Brain microvascular endothelial cell (primary cell): Measurements from ENCODE around the gene MYORG.

Source experiments
- DNase-seq: peaks from one replicate; pipeline ENCODE4 v3.0.0-alpha.2; 2020
- H3K27ac ChIP-seq: fragments of 250-450 bp; sonication (Bioruptor Pico); 2 replicates; pipeline ENCODE4 v1.5.1; 2020; ENCODE audit warnings: mild to moderate bottlenecking, moderate library complexity
- H3K27me3 ChIP-seq: fragments of 250-450 bp; sonication (Bioruptor Pico); replicated peaks from 2 replicates; pipeline ENCODE4 v1.5.1; 2020; ENCODE audit warnings: mild to moderate bottlenecking
- H3K36me3 ChIP-seq: fragments of 250-450 bp; sonication (Bioruptor Pico); replicated peaks from 2 replicates; pipeline ENCODE4 v1.5.1; 2020; ENCODE audit warnings: mild to moderate bottlenecking
- H3K4me3 ChIP-seq: 2 replicates; pipeline ENCODE4 v1.5.1; 2011; ENCODE audit warnings: low read depth, mild to moderate bottlenecking, control low read depth, low read length, moderate library complexity
- CTCF ChIP-seq: IDR thresholded peaks from 2 replicates; pipeline ENCODE4 v1.5.1; 2011; ENCODE audit warnings: low read depth, mild to moderate bottlenecking, moderate library complexity, low read length, control low read depth, inconsistent platforms; ENCODE audit errors: missing control alignments
- in situ Hi-C: cut with HindIII; loops from 2 replicates; pipeline ENCODE4 v1.10.0; 2017; ENCODE audit warnings: low sequenced_read_pairs, low pct_ligation_motif_present

Gene MYORG

GRCh38 chr9:34374905-34375552 lies 1.7 kb downstream of the MYORG start:
- in situ Hi-C loops, result no loop called here

GRCh38 chr9:34374339-34374738 lies 2.4 kb downstream of the MYORG start:
- peaks cover 19% of the 10 kb centered on the region for H3K27me3 ChIP-seq
- in situ Hi-C loops, result no loop called here
- TF ChIP-seq CTCF, result no peak

More at GRCh38 chr9:34374905-34375552, 1.7 kb downstream of the MYORG start:
- H3K4me3 ChIP-seq, result no peak overlapping the region
- TF ChIP-seq CTCF, result no peak
- H3K36me3 ChIP-seq, result no peaks in the 10 kb centered on the region
- DNase-seq, result no peak
- no peak overlapping the region for H3K27ac ChIP-seq
- peaks cover 19% of the 10 kb centered on the region for H3K27me3 ChIP-seq

GRCh38 chr9:34373749-34374148 lies 2.9 kb downstream of the MYORG start:
- no peak overlapping the region for H3K27ac ChIP-seq
- DNase-seq, result no peak
- H3K36me3 ChIP-seq, result no peaks in the 10 kb centered on the region
- H3K4me3 ChIP-seq, result no peak overlapping the region
- peaks cover 19% of the 10 kb centered on the region for H3K27me3 ChIP-seq
- in situ Hi-C loops, result no loop called here
- TF ChIP-seq CTCF, result no peak

More at GRCh38 chr9:34374339-34374738, 2.4 kb downstream of the MYORG start:
- Histone ChIP-seq H3K4me3 (no peak overlapping the region), H3K36me3 (no peaks in the 10 kb centered on the region), H3K27ac (no peak overlapping the region)
- DNase-seq, result no peak

- no peaks in the 10 kb centered on the region for H3K36me3 ChIP-seq
- no peak overlapping the region for H3K4me3 ChIP-seq
- peaks cover 19% of the 10 kb centered on the region for H3K27me3 ChIP-seq
- H3K27ac ChIP-seq, result no peak overlapping the region
- in situ Hi-C loops, result no loop called here
- DNase-seq, result no peak
- TF ChIP-seq CTCF, result no peak
Measured at GRCh38 chr9:34372467-34373011, 4.2 kb downstream of the MYORG start.

- in situ Hi-C loops, result no loop called here
- TF ChIP-seq CTCF, result no peak
- Histone ChIP-seq H3K27me3 (peaks cover 19% of the 10 kb centered on the region), H3K27ac (no peak overlapping the region), H3K4me3 (no peak overlapping the region), H3K36me3 (no peaks in the 10 kb centered on the region)
- no peak for DNase-seq
Measured at GRCh38 chr9:34371886-34372466, 4.7 kb downstream of the MYORG start.
